Stimulated activated CD4-positive, alpha-beta T cell treated with anti-CD3 and anti-CD28 coated beads, Interleukin-1b, Interleukin-23, amount 100 ng/mL, for 1 hour (primary cell): Measurements from ENCODE around the gene YPEL1.
"Not testable (repeated sequence)": the region's sequence is repeated elsewhere in the genome, so short reads cannot be mapped to it uniquely, and the experiment has no call there.

ENCODE experiments used
- DNase-seq, 2 donors: peaks; one replicate each; pipeline ENCODE4 v3.0.0-alpha.2; 2020; ENCODE audit warnings: low read depth in 2 of 2

YPEL1 gene

DNA sequence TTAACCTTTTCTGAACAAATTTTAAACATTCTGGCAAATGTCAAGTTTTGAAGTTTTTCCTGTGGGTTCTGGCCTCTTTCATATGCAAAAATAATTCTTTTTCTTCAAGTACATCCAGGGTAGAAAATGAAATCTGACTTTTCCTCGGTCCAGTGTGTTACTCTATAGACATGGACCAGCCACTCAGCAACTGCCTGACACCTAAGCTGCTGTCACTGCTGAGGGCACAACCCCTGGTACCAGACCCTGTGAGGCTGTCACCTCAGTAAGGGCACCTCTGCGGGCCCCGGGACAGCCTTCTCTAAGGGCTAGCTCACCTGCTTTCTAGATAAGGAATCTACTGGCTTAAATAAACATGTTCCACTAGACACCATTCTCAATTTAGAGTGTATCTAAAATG is 36.0 kb downstream of the YPEL1 start:
- DNase-seq, result no peak

DNA sequence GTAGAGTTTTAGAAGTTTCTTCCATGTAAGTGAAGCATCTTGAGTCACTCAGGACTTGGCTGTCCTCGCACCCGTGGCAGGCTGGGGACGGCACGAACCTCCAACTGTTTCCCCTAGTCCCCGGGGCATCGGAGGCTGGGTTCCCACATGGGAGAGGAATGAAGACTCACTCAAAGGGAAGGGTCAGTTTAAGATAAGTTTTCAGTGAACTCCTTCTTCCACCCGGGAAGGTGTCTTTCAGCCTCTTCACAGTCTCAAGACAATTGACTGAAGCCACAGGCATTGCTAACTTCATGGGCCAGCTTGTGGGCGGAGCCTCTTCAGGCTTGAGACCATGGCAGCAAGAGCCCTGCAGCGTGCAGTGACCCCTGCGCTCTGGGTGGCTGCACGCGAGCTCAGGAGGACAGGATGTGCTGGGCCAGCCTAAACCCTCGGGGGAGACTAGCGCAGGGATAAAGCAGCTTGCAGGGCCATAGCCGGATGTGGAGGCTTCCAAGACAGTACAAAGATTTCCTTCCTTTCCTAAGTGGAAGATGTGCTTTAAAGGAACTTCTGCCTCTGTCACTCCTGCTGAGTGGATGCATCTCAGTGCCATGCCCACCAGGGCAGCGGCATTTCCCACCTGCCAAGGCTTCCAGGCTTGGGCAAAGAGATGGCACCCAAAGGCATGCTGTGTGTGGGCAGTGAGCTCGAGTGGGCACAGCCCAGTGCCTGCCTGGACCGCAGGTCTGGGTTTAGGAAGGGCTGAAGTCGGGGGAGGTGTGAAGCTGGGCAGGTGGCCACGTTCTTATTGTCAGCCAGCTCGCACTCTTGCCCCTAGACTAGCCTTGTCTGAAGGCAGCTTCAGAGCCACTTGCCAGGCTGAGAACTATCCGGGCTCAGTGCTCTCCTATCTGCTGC is 36.9 kb downstream of the YPEL1 start:
- DNase-seq, result no peak

DNA sequence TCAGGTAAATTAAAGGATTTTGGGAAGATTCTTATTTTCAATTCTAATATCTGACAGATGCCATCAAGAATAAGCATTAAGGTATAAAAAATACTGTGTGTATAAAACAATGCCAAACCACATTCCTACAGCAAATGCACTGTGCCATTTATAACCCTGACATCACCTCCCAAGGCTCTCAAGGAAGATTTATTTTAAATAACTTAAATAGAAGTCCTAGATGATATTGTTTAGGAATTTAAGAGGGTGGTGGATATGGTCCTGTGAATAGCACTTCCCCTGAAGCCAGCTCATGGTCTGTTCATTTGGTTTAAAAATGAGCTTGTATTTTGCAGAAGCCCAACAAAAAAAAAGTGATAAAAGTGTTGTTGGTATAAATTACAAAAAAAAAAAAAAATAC is 37.7 kb downstream of the YPEL1 start:
- no peak for DNase-seq

DNA sequence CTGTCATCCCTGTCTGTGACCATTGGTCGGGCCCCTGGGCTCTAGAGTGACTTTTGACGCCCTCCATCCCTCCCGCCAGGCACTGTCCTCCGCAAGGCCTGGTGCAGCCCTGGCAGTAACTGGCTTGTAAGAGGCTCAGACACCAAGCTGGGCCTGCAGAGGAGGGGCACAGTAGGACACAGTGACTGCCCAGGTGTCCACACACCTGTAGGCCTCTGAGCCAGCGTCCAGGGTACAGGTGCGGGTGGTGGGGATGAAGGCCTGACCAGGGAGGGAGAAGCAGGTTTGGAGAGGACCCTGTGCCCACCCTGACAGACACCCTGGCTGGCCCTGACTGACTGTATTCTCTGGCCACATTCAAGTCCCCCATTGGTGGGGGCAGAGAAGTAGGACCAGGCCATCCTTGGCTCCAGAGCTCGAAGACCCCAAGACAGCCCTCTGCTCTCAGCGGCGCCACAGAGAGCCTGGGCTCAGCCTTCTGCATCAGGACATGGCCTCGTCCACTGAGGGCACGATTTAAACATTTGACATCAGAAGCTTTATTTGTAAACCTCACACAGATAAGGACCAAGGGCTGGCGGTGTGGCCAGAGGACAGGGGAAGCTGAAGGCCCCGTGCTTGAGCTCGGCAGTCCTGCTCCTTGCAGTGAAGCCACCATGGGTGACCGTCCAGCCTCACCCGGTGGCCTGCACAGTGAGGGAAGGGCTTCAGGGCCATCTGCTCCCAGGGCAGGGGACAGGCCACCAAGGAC is 38.4 kb downstream of the YPEL1 start:
- DNase-seq, result no peak

DNA sequence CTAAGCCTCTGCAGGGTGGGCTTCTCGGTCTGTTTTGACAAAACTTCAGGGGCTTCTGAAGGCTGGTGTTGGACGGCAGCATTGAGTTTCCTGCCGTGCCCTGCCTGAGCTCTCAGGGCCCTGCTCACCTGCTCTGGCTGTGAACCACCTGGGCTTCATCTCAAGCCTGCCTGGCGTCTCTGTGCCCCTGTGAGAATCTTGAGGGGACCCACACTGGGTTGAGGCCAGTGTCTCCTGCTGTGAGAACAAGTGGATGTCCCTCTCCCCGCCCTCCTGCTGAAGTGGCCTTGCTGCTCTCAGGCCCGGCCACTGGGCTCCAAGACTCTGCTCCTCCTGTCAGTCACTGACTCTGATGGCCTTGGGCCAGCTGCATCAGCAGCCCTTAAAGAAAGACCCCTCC is 39.5 kb downstream of the YPEL1 start:
- no peak for DNase-seq

DNA sequence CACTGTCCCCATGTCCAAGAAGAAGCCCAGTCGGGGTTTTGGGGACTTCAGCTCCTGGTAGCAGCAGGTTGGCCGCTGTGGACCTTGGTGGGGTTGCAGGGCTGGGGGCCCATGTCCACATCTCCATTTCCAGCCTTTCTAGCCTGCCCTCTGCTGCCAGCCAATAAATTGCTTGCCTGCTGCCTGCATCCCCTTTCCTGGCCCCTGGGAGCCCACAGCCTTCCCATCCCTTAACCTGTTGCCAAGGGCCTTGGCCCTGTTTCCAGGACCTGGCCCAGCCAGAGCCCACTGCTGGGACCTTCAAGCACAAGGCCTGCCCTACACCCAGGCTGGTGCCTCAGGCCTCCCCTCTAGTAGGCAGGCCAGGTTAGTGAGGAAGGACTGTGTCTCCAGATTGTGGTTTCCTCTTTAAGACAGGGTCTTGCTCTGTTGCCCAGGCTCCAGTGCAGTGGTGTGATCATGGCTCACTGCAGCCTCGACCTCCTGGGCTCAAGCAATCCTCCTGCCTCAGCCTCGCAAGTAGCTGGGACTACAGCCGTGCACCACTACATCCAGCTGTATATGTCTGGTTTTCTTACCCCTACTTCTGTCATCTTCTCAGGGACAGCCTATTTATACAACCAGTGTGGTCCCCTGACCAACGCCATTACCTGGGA is 40.0 kb downstream of the YPEL1 start:
- no peak for DNase-seq

DNA sequence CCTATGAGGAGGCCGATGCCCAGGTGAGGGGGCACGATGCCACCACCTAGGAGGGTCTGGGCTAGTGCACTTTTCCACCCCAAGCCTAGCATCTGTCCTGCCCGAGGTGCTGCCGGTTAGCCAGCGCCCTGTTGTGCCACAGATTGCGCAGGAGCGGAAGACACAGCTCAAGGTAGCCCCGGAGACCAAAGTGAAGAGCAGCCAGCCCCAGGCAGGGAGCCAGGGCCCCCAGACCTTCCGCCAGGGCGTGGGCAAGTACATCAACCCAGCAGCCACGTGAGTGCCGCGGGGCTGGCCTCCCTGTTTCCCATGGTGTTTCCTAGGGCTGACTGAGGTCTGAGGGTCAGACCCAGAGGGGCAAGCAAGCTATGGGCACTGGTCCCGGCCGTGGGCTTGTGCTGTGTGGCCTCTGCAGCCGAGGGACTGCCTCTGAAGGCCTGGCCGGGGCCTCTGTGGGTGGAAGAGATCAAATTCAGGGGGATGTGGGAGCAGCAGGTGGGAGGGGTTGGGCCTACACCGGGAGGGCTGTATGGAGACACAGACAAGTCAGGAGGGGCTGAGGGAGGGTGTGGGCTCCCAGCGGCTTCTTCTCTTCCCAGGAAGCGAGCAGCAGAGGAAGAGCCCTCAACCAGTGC is 40.7 kb downstream of the YPEL1 start:
- no peak for DNase-seq

DNA sequence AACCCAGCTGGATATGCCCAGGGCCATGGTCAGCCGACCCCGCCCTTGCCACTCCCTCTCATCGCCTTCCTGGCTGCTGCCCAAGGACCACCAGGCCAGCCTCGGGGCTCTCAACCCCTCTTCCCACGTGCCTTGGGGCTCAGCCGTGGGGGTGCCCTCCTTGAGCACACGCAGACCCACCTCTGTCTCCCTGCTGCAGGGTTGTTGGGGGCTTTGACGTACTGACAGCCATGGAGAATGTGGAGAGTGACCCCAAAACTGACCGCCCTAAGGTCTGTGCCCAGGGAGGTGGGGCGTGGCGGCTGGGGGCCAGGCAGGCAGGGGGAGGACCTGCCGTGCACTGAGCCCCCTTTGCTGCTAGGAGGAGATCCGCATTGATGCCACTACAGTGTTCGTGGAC is 41.2 kb downstream of the YPEL1 start:
- DNase-seq, result no peak

DNA sequence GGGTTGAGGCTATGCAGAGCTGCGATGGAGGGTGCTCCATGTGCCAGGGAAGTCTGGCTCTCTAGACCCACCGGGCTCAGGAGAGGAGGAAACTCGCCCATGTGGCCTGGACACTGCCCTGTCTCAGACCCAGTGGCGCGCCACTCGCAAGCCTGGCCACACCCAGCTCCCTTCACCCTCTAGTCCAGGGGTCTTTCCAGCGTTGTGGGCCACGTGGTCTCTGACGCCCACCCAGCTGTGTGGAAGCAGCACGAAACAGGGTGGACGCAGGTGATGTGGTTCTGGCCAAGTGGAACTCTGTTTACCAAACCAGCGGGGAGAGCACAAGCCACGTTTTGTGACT is 41.6 kb downstream of the YPEL1 start:
- DNase-seq, result no peak

DNA sequence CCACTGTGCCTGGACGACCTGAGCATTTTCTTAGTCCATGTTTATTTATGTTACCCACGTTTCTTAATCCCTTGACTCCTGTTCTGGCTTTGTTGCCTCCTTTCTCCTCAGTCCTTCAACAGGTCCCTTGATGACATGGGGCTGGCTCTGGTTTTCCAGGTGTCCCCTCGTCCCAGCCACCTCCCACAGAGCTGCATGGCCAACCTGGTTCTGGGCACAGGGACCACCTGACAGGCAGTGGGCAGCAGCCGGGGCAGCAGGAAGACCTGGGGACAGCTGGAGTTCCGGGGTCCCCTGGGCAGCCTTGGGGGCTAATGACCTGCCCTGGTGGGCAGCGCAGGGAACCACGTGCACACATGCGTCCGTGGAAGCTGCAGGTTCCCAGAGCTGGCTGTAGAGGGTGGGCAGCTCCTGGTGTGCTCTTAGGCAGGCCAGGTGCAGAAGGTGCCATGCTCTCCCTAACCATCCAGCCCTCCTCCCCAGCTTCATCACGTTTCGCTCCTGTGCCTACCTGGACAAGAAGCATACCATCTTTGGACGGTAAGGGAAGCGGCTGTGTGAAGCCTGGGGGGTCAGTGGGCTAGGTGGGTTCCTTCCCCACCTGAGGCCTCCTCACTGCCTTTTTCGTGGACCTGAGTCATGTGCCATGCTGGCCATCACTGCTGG is 42.1 kb downstream of the YPEL1 start:
- no peak for DNase-seq

DNA sequence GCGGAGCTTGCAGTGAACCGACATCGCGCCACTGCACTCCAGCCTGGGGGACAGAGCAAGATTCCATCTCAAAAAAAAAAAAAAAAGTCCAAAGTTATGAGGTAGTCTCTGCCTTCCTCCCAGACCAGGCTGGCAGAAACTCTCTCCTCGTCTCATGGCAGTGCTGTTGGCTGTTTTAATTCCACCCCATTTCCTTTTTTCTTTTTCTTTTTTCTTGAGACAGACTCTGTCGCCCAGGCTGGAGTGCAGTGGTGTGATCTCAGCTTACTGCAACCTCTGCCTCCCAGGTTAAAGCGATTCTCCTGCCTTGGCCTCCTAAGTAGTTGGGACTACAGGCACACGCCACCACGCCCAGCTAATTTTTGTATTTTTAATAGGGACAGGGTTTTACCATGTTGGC is 42.7 kb downstream of the YPEL1 start:
- DNase-seq, result not testable (repeated sequence)

DNA sequence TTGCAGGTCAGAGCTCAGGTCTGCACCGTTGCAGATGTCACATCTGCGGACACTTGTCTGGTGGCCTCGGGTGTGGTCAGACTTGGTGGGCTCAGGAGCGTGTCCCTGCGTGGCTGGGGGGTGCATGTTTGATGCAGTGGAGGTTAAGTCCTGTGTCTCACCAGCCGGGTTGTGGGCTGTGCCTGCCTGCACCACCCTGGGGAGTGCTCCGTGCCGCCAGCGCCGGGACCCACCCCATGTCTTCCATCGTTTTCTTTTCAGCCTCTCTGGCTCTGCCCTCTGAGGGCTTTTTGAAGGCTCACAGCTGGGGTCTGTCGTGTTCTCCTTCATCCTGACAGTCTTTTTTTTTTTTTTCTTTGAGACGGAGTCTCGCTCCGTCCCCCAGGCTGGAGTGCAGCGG is 43.8 kb downstream of the YPEL1 start:
- no peak for DNase-seq

DNA sequence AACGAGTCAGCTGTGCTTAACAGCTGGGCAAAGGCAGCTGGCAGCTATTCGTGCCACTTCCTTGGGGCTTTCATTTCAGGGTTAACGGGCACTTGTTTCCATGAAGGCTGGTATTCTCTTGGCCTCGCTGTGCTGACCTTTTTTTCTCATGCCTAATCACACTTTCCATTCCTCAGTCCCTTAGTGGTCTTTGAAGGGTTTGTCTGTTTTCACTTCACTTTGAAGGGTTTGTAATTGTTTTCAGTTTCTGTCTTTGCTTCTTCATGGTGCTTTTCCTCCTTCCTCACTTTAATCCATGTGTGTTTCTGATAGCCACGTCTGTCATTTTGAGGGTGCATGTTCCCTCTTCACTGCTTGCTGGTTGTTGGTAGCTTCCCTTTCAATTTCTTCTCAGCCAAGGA is 45.2 kb downstream of the YPEL1 start:
- no peak for DNase-seq

DNA sequence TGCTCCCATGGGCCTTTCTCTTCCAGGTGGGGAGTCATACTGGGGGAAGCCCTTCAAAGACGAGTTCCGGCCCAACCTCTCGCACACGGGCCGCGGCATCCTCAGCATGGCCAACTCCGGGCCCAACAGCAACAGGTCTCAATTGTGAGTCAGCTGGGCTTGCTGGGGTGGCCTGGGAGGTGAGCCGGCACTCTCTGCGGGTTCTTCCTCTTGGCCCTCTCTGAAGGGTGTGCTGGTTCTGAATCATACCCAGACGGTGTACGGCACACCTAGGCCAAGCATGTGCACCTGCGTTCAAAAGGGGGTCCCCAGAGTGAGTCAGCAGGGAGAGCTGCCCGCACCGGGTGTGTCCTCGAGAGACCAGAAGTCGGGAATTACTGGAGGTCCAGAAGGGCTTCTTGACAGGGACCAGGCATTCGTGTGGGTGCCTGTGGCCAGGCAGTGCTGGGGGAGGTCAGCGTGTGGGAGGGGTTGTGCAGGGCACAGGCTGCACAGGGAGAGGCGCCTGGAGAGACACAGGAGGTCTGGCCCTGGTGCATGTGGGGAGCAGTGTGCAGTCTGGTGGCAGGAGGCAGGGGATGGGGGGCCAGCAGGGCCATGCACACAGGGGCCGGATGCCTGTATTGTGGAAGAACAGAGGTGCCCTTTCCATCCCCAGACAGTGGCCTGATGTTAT is 46.8 kb downstream of the YPEL1 start:
- no peak for DNase-seq

DNA sequence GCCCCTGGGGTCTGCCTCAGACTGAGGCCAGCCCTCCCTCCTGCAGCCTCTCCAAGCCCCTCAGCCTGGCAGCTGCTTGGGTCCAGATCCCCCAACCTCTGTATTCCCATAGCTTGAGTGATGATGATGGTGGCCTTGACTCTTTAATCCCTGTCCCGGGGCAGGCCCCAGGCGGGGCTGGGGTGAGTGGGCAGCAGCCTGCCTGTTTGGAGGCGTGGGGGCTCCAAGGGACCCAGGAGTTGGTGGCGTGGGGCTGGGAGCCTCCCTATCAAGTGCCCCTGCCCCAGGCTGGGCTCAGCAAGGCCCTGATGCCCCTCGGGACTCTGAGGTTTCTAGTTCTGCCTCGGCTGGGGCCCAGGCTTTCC is 47.3 kb downstream of the YPEL1 start:
- DNase-seq, result no peak

DNA sequence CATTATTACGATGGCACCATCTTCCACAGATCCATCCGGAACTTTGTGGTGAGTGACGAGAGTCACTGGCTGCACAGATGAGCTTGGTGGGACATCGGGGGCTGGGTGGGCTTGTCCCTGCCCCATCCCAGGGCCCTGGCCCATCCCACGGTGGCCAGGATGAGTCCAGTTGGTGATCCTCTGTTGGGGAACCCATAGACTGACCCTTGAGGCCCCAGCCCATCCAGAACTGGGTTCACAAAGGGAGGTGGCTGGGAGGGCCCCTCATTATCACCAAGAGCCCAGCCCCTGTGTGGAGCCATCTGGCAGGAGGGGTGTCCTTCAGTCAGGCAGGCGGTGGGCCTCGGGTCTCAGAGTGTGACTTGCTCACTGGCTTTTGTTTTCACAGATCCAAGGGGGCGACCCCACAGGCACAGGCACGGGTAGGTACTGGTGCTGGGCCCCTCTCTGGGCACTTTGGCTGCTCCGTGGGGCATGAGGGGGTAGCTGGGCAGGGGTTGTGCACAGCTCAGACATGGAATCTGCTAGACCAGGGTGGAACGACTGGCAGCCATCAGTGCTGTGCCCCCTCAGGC is 47.8 kb downstream of the YPEL1 start:
- DNase-seq, result no peak

DNA sequence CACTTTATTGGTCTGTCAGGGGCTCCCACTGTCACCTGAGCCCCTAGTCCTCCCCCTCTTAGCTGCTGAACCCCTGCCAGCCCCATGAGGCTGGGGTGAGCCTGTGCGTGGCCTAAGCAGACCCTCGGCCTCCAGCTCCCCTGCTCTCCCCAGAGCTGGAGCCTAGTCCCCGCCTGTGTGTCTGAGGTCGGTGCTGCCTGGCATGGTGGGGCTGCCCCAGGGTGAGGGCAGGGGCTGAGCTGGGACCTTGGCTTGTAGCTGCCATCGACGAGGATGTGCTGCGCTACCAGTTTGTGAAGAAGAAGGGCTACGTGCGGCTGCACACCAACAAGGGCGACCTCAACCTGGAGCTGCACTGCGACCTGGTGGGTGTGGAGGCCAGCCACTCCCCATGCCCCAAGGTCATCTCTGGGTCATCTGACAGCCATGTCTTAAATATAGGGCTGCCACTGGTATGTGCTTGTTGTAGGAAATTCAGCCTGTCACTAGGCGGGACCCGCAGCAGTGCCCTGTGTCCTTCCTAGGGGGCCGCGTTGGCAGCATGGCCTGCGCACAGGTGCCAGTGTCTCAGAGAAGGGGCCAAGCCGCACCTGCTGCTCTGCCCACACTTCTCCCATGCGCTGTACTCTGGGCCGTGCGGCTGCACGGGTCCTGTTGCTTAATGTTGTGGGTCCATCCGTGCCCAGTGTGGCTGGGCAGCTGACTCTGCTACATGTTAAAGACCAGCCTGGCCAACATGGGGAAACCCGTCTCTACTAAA is 48.8 kb downstream of the YPEL1 start:
- no peak for DNase-seq

DNA sequence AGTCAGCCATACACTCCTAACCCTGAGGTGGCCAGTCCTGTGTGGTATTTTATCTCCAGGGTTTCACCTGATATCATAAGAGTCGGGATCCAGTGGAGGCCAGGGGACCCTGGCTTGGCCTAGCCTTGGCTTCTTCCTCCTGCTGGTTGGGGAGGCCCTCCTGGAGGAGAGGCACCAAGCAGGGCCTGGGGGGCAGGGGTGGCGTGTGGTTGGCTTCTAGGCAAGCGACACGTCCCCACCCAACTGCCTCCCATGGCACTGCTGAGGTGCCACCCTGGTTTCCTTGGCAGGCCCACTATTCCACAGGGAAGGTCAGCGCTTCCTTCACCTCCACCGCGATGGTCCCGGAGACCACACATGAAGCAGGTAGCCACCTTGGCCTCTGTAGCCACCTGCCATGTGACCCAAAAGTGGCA is 49.4 kb downstream of the YPEL1 start:
- no peak for DNase-seq

DNA sequence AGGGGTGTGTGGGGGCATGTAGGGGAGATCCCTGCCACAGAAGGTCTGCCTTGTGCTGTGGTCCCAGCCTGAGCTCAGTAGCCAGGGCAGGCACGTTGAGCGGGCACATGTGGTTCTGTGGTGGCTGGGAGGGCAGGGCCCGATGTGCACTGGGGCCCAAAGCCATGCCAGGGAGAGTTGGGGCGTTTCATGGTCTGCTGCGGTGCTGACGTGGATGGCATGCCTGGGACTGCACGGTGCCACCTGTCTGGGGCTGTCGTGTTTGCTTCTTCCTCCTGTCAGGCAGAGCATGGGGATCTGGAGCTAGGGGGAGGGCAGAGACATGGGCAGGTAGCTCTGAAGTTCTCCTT is 50.5 kb downstream of the YPEL1 start:
- no peak for DNase-seq

DNA sequence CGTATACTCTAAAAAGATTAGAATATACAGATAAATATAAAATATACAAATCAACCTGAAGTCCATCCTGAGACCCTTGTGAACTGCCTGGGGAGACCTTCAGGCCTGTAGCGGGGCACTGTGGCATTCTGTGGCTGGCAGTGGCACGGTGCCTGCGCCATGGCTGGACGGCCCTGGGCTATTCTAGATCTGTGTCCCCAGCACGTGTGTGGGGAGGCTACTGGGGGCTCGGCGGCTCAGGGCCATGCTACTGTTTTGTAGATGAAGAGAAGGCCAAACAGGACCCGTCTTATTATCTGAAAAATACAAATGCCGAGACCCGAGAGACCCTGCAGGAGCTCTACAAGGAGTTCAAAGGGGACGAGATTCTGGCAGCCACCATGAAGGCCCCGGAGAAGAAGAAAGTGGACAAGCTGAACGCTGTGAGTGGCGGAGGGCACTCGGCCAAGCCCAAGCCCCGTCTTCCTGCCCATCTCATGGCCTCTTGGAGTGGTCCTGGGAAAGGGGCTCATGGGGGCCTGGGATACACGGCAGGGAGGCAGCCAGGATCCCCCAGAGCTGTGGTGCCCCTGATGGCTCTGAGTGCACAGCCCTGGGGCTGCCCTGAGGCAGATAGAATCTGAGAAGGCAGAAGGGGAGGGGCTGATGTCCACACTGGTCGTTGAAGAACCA is 51.0 kb downstream of the YPEL1 start:
- DNase-seq, result no peak
